GM21423 (cell line): ENCODE measurements around the gene CFAP74.

ENCODE experiments used
- ATAC-seq: cut with Tn5 transposase; IDR thresholded peaks from one replicate; pipeline ENCODE4 v1.9.1; 2021; ENCODE audit warnings: mild to moderate bottlenecking, moderate library complexity; ENCODE audit not compliant: unreplicated experiment

Gene CFAP74

GRCh38 chr1:1971017-1971416 lies 32.6 kb downstream of the CFAP74 start:
- no peak for ATAC-seq

- ATAC-seq, result no peak
Observed at GRCh38 chr1:1969953-1970716, 33.5 kb downstream of the CFAP74 start.

GRCh38 chr1:1969505-1969900 lies 34.1 kb downstream of the CFAP74 start:
- no peak for ATAC-seq

GRCh38 chr1:1968767-1969504 lies 34.6 kb downstream of the CFAP74 start:
- ATAC-seq, result no peak

- no peak for ATAC-seq
Observed at GRCh38 chr1:1967879-1968278, 35.7 kb downstream of the CFAP74 start.

- ATAC-seq, result no peak
Observed at GRCh38 chr1:1967151-1967550, 36.4 kb downstream of the CFAP74 start.

GRCh38 chr1:1966071-1966740 lies 37.4 kb downstream of the CFAP74 start:
- ATAC-seq, result no peak

GRCh38 chr1:1965546-1965945 lies 38.0 kb downstream of the CFAP74 start:
- no peak for ATAC-seq

GRCh38 chr1:1964811-1965210 lies 38.8 kb downstream of the CFAP74 start:
- ATAC-seq, result no peak

- no peak for ATAC-seq
Observed at GRCh38 chr1:1963570-1963969, 40.0 kb downstream of the CFAP74 start.

- ATAC-seq, result no peak
Observed at GRCh38 chr1:1962752-1963151, 40.8 kb downstream of the CFAP74 start.

- ATAC-seq, result no peak
Observed at GRCh38 chr1:1960480-1961196, 42.9 kb downstream of the CFAP74 start.

- no peak for ATAC-seq
Observed at GRCh38 chr1:1959840-1960479, 43.6 kb downstream of the CFAP74 start.

GRCh38 chr1:1959459-1959839 lies 44.1 kb downstream of the CFAP74 start:
- no peak for ATAC-seq

GRCh38 chr1:1958071-1958541 lies 45.5 kb downstream of the CFAP74 start:
- no peak for ATAC-seq

GRCh38 chr1:1957533-1957961 lies 46.0 kb downstream of the CFAP74 start:
- no peak for ATAC-seq

- ATAC-seq, result no peak
Observed at GRCh38 chr1:1956586-1957532, 46.7 kb downstream of the CFAP74 start.

- ATAC-seq, result no peak
Observed at GRCh38 chr1:1956101-1956500, 47.5 kb downstream of the CFAP74 start.

- no peak for ATAC-seq
Observed at GRCh38 chr1:1955621-1956094, 47.9 kb downstream of the CFAP74 start.
